ENCODE data around the gene RNASE13. TPM values are rescaled to one million over a fixed set of nuclear protein-coding genes. Genes with fewer than 3 reads are reported as not detected.

The RNASE13 gene
- total RNA-seq, 1 experiment from 2014 or later = not detected

DNA sequence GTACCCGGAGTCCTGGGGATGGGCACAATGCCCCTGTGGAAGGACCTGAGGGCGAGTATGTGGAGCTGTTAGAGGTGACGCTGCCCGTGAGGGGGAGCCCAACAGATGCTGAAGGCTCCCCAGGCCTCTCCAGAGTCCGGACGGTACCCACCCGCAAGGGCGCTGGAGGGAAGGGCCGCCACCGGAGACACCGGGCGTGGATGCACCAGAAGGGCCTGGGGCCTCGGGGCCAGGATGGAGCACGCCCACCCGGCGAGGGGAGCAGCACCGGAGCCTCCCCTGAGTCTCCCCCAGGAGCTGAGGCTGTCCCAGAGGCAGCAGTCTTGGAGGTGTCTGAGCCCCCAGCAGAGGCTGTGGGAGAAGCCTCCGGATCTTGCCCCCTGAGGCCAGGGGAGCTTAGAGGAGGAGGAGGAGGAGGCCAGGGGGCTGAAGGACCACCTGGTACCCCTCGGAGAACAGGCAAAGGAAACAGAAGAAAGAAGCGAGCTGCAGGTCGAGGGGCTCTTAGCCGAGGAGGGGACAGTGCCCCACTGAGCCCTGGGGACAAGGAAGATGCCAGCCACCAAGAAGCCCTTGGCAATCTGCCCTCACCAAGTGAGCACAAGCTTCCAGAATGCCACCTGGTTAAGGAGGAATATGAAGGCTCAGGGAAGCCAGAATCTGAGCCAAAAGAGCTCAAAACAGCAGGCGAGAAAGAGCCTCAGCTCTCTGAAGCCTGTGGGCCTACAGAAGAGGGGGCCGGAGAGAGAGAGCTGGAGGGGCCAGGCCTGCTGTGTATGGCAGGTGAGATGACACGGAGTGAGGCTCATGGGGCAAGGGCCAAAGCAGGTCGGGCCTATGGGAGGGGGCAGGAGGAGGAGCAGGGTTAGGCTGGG, 40.0 kb upstream of the RNASE13 start:
- no peak for DNase-seq
- H3K9me2 ChIP-seq (replicated peaks; ENCODE audit: insufficient read depth, low read length) = no peaks in the 10 kb centered on the region
- H4K20me1 ChIP-seq (ENCODE audit: insufficient read depth, low read depth, low read length) = no peaks in the 10 kb centered on the region
- H3K36me3 ChIP-seq (ENCODE audit: insufficient read depth, low read length) = no peaks in the 10 kb centered on the region
- H3K27ac ChIP-seq (ENCODE audit: low read length) = no peak overlapping the region
- H3K27me3 ChIP-seq (ENCODE audit: low read length) = peaks cover 3% of the 10 kb centered on the region; the same call in 1 of the 2 replicates
- H3K9ac ChIP-seq (ENCODE audit: low read length) = no peak overlapping the region
- H2AFZ ChIP-seq (ENCODE audit: low read length) = no peak overlapping the region
- no peaks in the 10 kb centered on the region for H3K79me2 ChIP-seq (ENCODE audit: low read length)
- peaks cover 26% of the 10 kb centered on the region for H3K4me1 ChIP-seq (ENCODE audit: low read length)
- H3K4me3 ChIP-seq (ENCODE audit: low read length) = no peak overlapping the region
- H3K4me2 ChIP-seq (ENCODE audit: low read depth, low read length, poor library complexity, severe bottlenecking) = no peak overlapping the region
- H3K9me3 ChIP-seq (ENCODE audit: low read length) = no peaks in the 10 kb centered on the region

DNA sequence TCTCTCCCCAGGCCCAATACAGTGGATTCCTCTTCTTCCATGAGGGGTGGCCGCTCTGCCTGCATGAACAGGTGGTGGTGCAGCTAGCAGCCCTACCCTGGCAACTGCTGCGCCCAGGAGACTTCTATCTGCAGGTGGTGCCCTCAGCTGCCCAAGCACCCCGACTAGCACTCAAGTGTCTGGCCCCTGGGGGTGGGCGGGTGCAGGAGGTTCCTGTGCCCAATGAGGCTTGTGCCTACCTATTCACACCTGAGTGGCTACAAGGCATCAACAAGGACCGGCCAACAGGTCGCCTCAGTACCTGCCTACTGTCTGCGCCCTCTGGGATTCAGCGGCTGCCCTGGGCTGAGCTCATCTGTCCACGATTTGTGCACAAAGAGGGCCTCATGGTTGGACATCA, 39.3 kb upstream of the RNASE13 start:
- H3K9ac ChIP-seq (ENCODE audit: low read length) = no peak overlapping the region
- DNase-seq = no peak

DNA sequence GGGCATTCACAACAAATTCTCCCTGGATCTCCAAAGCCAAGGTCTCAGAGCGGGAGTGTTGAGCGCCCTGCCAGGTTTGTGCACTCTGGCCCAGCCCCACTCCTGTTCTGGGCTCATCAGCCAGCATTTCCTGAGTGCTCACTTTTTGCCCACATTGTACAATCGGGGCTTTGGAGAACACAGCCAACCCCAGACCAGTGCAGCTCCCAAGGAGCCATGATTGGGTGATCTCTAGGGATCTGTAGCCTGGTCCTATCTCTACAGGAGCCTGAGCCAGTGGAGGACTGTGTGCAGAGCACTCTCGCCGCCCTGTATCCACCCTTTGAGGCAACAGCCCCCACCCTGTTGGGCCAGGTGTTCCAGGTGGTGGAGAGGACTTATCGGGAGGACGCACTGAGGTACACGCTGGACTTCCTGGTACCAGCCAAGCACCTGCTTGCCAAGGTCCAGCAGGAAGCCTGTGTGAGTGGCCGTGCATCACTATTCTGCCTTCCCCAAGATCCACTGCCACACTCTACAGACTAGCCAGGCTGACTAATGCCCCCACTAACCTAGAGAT, 38.3 kb upstream of the RNASE13 start:
- Histone ChIP-seq H4K20me1 (ENCODE audit: insufficient read depth, low read depth, low read length) (no peaks in the 10 kb centered on the region), H3K4me1 (ENCODE audit: low read length) (peaks cover 26% of the 10 kb centered on the region), H2AFZ (ENCODE audit: low read length) (no peak overlapping the region), H3K9me3 (ENCODE audit: low read length) (no peaks in the 10 kb centered on the region), H3K27me3 (ENCODE audit: low read length) (peaks cover 3% of the 10 kb centered on the region; the same call in 1 of the 2 replicates), H3K9me2 (replicated peaks; ENCODE audit: insufficient read depth, low read length) (no peaks in the 10 kb centered on the region), H3K9ac (ENCODE audit: low read length) (no peak overlapping the region), H3K4me3 (ENCODE audit: low read length) (no peak overlapping the region), H3K79me2 (ENCODE audit: low read length) (no peaks in the 10 kb centered on the region), H3K36me3 (ENCODE audit: insufficient read depth, low read length) (no peaks in the 10 kb centered on the region), H3K4me2 (ENCODE audit: low read depth, low read length, poor library complexity, severe bottlenecking) (no peak overlapping the region), H3K27ac (ENCODE audit: low read length) (no peak overlapping the region)
- no peak for DNase-seq

More for the DNA sequence above, 39.3 kb upstream of the RNASE13 start:
- no peaks in the 10 kb centered on the region for H3K9me3 ChIP-seq (ENCODE audit: low read length)
- H3K4me3 ChIP-seq (ENCODE audit: low read length) = no peak overlapping the region
- H4K20me1 ChIP-seq (ENCODE audit: insufficient read depth, low read depth, low read length) = no peaks in the 10 kb centered on the region
- H3K27ac ChIP-seq (ENCODE audit: low read length) = no peak overlapping the region
- no peak overlapping the region for H2AFZ ChIP-seq (ENCODE audit: low read length)
- peaks cover 26% of the 10 kb centered on the region for H3K4me1 ChIP-seq (ENCODE audit: low read length)
- H3K36me3 ChIP-seq (ENCODE audit: insufficient read depth, low read length) = no peaks in the 10 kb centered on the region
- peaks cover 3% of the 10 kb centered on the region; the same call in 1 of the 2 replicates for H3K27me3 ChIP-seq (ENCODE audit: low read length)
- no peak overlapping the region for H3K4me2 ChIP-seq (ENCODE audit: low read depth, low read length, poor library complexity, severe bottlenecking)
- H3K79me2 ChIP-seq (ENCODE audit: low read length) = no peaks in the 10 kb centered on the region
- H3K9me2 ChIP-seq (replicated peaks; ENCODE audit: insufficient read depth, low read length) = no peaks in the 10 kb centered on the region

DNA sequence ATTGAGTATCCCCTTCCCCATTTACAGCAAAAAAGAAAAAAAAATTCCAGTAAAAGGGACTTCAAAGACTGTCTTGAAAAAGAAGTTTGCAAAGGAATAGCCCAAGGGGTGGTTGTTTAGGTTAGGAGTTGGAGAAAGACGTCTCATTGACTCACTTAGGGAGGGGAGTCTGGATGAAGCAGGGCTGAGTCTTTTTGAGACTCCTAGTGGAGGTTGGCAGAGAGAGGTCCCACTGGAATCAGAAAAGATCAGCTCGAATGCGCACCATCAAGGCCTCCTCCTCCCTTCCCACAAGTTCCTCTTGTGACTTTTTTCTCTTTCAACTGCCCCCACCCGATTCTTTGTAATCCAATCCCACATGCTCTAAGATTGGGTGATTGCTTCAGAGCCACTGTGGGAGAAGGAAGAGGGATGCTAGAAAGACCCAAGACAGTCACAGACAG, 37.4 kb upstream of the RNASE13 start:
- H3K79me2 ChIP-seq (ENCODE audit: low read length) = no peaks in the 10 kb centered on the region
- peaks cover 3% of the 10 kb centered on the region; the same call in 1 of the 2 replicates for H3K27me3 ChIP-seq (ENCODE audit: low read length)
- peak overlapping the region; percentile 64 for H3K9ac ChIP-seq (ENCODE audit: low read length)
- H3K36me3 ChIP-seq (ENCODE audit: insufficient read depth, low read length) = no peaks in the 10 kb centered on the region
- H3K9me3 ChIP-seq (ENCODE audit: low read length) = no peaks in the 10 kb centered on the region
- peak overlapping the region; percentile 70; the same call in 1 of the 2 replicates for H2AFZ ChIP-seq (ENCODE audit: low read length)
- H4K20me1 ChIP-seq (ENCODE audit: insufficient read depth, low read depth, low read length) = no peaks in the 10 kb centered on the region
- peaks cover 26% of the 10 kb centered on the region for H3K4me1 ChIP-seq (ENCODE audit: low read length)
- peak overlapping the region; percentile 69 for H3K4me2 ChIP-seq (ENCODE audit: low read depth, low read length, poor library complexity, severe bottlenecking)
- H3K27ac ChIP-seq (ENCODE audit: low read length) = no peak overlapping the region
- no peaks in the 10 kb centered on the region for H3K9me2 ChIP-seq (replicated peaks; ENCODE audit: insufficient read depth, low read length)
- DNase-seq = peak; percentile 56
- H3K4me3 ChIP-seq (ENCODE audit: low read length) = peak overlapping the region; percentile 64

DNA sequence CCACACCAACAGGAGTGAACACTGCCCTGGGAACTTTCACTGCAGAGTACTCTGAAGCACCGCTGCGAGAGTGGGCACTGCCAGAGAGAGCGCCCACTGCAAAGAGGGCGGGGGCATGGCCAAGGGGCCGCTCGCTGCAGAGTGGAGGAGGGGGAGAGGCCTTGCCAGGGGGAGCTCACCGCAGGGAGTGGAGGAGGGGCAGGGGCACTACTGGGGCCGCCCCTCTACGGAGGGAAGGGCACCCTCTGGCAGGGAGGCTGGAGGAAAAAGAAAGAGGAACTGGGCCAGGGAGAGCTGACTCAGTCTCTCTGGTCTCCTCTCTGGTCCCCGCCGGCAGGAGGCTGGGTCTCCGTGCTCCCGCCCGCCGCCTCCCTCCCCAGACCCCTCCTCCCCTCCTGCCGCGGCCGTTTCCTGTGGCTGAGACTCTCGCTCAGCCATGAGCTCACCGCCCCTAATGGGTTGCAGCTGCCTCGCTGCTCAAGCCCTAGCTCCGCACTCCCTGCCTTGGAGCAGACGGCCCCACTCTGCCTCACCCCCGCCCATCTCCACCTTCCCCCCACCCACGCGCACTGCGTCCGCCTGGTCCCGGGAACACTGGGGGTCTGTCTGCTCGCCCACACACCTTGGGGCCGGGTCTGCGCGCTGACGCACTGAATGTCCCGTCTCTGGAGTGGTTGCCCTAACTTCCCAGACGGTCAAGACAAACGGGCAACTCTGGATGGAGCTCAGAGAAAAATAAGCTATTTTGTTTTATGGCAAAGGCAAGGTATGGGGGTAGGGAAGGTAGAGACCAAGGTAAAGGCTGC, 36.8 kb upstream of the RNASE13 start:
- no peaks in the 10 kb centered on the region for H3K9me2 ChIP-seq (replicated peaks; ENCODE audit: insufficient read depth, low read length)
- no peaks in the 10 kb centered on the region for H3K79me2 ChIP-seq (ENCODE audit: low read length)
- H4K20me1 ChIP-seq (ENCODE audit: insufficient read depth, low read depth, low read length) = no peaks in the 10 kb centered on the region
- H3K9me3 ChIP-seq (ENCODE audit: low read length) = no peaks in the 10 kb centered on the region
- H2AFZ ChIP-seq (ENCODE audit: low read length) = peak overlapping the region; percentile 70; the same call in 1 of the 2 replicates
- peak overlapping the region; percentile 64 for H3K9ac ChIP-seq (ENCODE audit: low read length)
- H3K4me2 ChIP-seq (ENCODE audit: low read depth, low read length, poor library complexity, severe bottlenecking) = peak overlapping the region; percentile 69
- peaks cover 26% of the 10 kb centered on the region for H3K4me1 ChIP-seq (ENCODE audit: low read length)
- no peaks in the 10 kb centered on the region for H3K36me3 ChIP-seq (ENCODE audit: insufficient read depth, low read length)
- DNase-seq = peak; percentile 92
- peak overlapping the region; percentile 64 for H3K4me3 ChIP-seq (ENCODE audit: low read length)
- H3K27ac ChIP-seq (ENCODE audit: low read length) = no peak overlapping the region
- peaks cover 3% of the 10 kb centered on the region; the same call in 1 of the 2 replicates for H3K27me3 ChIP-seq (ENCODE audit: low read length)

DNA sequence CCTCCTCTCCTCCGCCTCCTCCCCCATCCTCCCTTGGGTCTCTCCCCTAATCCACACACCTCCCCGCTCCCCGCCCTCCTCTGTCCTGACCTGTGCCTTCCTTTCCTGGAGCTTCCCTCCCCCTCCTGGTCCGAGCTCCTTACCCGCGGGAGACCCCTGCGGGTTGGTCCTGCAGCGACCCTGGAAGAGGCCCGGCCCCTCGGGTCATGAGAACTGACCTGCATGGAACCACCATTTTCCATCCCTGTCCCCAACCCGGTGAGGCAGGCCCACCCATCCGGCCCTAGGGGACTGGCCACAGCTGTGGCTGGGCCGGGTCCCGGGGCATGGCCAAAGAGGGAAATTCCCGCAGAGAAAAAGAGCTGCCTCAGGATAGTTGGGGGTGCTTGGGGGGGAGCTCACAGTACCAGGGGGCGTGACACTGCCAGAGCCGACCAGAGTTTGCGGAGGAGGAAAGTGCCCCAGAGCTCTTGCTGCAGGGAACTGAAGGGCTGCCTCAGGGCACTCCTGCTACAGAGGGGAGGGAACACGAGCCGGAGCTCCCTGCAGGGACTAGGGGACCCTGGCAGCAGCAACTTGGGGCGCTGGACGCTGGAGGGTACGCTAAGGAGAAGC, 36.1 kb upstream of the RNASE13 start:
- H3K27me3 ChIP-seq (ENCODE audit: low read length) = peaks cover 3% of the 10 kb centered on the region; the same call in 1 of the 2 replicates
- H3K9me2 ChIP-seq (replicated peaks; ENCODE audit: insufficient read depth, low read length) = no peaks in the 10 kb centered on the region
- no peaks in the 10 kb centered on the region for H4K20me1 ChIP-seq (ENCODE audit: insufficient read depth, low read depth, low read length)
- H3K4me3 ChIP-seq (ENCODE audit: low read length) = peak overlapping the region; percentile 64
- no peak overlapping the region for H3K27ac ChIP-seq (ENCODE audit: low read length)
- no peak for DNase-seq
- peak overlapping the region; percentile 69 for H3K4me2 ChIP-seq (ENCODE audit: low read depth, low read length, poor library complexity, severe bottlenecking)
- no peaks in the 10 kb centered on the region for H3K9me3 ChIP-seq (ENCODE audit: low read length)
- H3K79me2 ChIP-seq (ENCODE audit: low read length) = no peaks in the 10 kb centered on the region
- peak overlapping the region; percentile 64 for H3K9ac ChIP-seq (ENCODE audit: low read length)
- peak overlapping the region; percentile 42; the same call in 1 of the 2 replicates for H2AFZ ChIP-seq (ENCODE audit: low read length)
- H3K36me3 ChIP-seq (ENCODE audit: insufficient read depth, low read length) = no peaks in the 10 kb centered on the region
- peaks cover 26% of the 10 kb centered on the region for H3K4me1 ChIP-seq (ENCODE audit: low read length)

DNA sequence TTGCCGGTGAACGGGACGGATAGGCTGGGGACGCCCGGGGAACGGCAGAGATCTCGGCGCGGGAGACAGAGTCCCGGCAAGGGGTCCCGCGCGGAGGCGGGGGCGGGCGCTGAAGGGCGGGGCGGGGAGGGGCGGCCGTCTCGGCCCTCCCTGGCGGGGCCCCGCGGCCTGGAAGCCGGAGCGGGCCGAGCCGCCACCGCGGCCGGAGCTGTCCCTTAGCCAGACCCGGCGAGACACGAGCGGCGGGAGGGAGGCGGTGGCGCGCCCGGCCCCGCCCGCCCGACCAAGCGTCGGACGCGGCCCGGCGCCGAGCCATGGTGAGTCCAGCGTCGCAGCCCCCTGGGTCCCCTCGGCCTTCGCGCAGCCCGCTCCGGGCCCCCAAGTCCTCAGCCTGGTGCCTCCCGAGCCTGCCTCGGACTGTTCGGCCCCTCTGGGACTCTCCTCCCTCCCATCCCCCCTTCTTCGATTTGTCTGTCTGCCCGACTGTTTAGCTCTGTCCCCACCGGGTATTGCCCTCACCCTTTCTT, 35.5 kb upstream of the RNASE13 start, which contains the start of gene ARHGEF40:
Gene ARHGEF40, plus strand, starts transcription at position 222 of the 527 bp plus-strand sequence. Its CDS starts 93 bp downstream, at position 315.
- Histone ChIP-seq H3K4me1 (ENCODE audit: low read length) (peaks cover 26% of the 10 kb centered on the region), H3K4me2 (ENCODE audit: low read depth, low read length, poor library complexity, severe bottlenecking) (peak within 1 kb of the TSS; percentile 69), H3K79me2 (ENCODE audit: low read length) (no peaks in the 10 kb centered on the region), H3K9ac (ENCODE audit: low read length) (peak within 1 kb of the TSS; percentile 64), H3K27me3 (ENCODE audit: low read length) (peaks cover 3% of the 10 kb centered on the region; the same call in 1 of the 2 replicates), H3K36me3 (ENCODE audit: insufficient read depth, low read length) (no peaks in the 10 kb centered on the region), H3K9me3 (ENCODE audit: low read length) (no peaks in the 10 kb centered on the region), H4K20me1 (ENCODE audit: insufficient read depth, low read depth, low read length) (no peaks in the 10 kb centered on the region), H2AFZ (ENCODE audit: low read length) (peak within 1 kb of the TSS; percentile 70; the same call in 1 of the 2 replicates), H3K9me2 (replicated peaks; ENCODE audit: insufficient read depth, low read length) (no peaks in the 10 kb centered on the region), H3K4me3 (ENCODE audit: low read length) (peak within 1 kb of the TSS; percentile 64), H3K27ac (ENCODE audit: low read length) (no peak within 1 kb of the TSS)
- peak; percentile 56 for DNase-seq
